Measurements from ENCODE around the gene SERPINB6.
A peak's percentile ranks its signal among the peaks of the same experiment; 100 is the strongest.

SERPINB6 gene

GRCh38 chr6:2966347-2966746 lies 5.0 kb downstream of the SERPINB6 start:
- Histone ChIP-seq H3K27ac (ENCODE audit: low read depth, low read length) (no peak overlapping the region), H3K9ac (ENCODE audit: low read length) (no peak overlapping the region)

DNA sequence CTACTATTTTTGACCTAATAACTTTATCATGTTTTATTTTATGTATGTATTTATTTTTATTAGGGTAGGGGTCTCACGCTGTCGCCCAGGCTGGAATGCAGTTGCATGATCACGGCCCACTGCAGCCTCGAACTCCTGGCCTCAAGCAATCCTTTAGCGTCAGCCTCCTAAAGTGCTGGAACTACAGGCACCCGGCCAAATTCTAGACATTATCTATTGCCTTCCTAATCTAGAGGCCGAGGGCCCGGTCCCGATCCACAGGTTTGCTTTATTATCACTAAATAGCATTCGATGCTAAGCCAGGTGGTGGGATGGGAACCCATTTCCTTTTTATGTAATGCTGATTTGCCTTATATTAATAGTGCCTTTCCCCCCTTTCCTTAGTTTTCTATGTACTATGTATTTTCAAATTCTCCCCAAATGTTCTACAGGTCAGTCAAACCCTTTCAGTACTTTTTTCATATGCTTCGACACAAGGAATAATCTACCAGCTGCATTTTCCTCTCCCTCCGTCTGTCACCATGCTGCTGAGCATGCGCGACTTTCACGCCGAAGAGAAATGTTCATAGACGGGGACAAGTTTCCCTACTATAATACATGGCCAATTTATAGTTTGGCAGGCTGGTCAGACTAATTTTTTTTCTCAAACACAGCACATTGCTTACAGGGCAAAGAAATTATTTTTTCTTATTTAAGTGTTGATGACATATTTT lies 6.4 kb downstream of the SERPINB6 start:
- no peak overlapping the region for H3K27ac ChIP-seq (ENCODE audit: low read depth, low read length)
- H3K9me3 ChIP-seq (ENCODE audit: control insufficient read depth, insufficient read depth, low read depth, low read length): no peaks in the 10 kb centered on the region
- H3K36me3 ChIP-seq (ENCODE audit: control insufficient read depth, insufficient read depth, low read length): no peaks in the 10 kb centered on the region
- no peak overlapping the region for H3K9ac ChIP-seq (ENCODE audit: low read length)
- H3K4me1 ChIP-seq (ENCODE audit: control insufficient read depth, insufficient read depth, low read length): peaks cover 46% of the 10 kb centered on the region
- H3K27me3 ChIP-seq (ENCODE audit: control insufficient read depth, insufficient read depth, low read length): no peaks in the 10 kb centered on the region
- H3K4me3 ChIP-seq (ENCODE audit: low read depth, low read length): no peak overlapping the region

More at GRCh38 chr6:2966347-2966746, 5.0 kb downstream of the SERPINB6 start:
- Histone ChIP-seq H3K27me3 (ENCODE audit: control insufficient read depth, insufficient read depth, low read length) (no peaks in the 10 kb centered on the region), H3K36me3 (ENCODE audit: control insufficient read depth, insufficient read depth, low read length) (no peaks in the 10 kb centered on the region), H3K4me1 (ENCODE audit: control insufficient read depth, insufficient read depth, low read length) (peaks cover 32% of the 10 kb centered on the region), H3K9me3 (ENCODE audit: control insufficient read depth, insufficient read depth, low read depth, low read length) (no peaks in the 10 kb centered on the region), H3K4me3 (ENCODE audit: low read depth, low read length) (no peak overlapping the region)

DNA sequence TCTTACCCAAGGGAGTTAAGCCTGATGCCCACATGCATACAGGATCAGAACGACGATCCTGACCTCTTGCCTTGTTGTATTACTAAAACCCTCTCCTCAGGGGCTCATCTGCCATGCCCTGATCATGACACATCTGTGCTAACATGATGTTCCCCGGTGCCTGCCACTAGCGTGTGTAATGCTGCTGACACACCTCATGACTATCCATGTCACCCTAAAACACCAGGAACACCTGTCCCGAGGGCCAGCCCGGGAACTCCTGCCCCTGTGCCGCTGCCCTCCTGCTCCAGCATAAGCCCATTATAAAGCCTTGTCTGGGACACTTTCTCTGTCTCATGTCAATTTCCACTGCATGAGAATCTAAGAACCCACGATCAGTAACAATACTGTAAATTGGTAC lies 7.6 kb downstream of the SERPINB6 start:
- Histone ChIP-seq H3K27me3 (ENCODE audit: control insufficient read depth, insufficient read depth, low read length) (no peaks in the 10 kb centered on the region), H3K9me3 (ENCODE audit: control insufficient read depth, insufficient read depth, low read depth, low read length) (no peaks in the 10 kb centered on the region), H3K9ac (ENCODE audit: low read length) (no peak overlapping the region), H3K4me3 (ENCODE audit: low read depth, low read length) (no peak overlapping the region), H3K36me3 (ENCODE audit: control insufficient read depth, insufficient read depth, low read length) (no peaks in the 10 kb centered on the region), H3K27ac (ENCODE audit: low read depth, low read length) (no peak overlapping the region), H3K4me1 (ENCODE audit: control insufficient read depth, insufficient read depth, low read length) (peaks cover 58% of the 10 kb centered on the region)

DNA sequence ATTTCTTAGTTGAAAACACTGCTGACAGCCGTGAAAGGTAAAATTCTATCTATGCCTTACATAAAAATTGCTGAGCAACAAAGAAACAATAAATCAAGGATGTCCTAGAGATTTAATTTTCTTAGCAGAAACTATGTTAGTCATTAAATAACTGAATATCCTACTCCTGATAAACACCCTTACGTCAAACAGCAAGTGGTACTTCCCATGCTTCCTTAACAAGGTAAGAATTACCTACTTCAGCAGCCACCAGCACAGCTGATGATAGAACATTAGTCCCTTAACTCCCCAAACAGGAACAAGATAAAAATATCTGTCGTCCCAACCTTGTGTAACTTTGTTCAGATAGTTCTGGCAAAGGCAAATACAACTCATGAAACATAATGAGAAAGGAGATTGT lies 8.7 kb downstream of the SERPINB6 start:
- no peaks in the 10 kb centered on the region for H3K27me3 ChIP-seq (ENCODE audit: control insufficient read depth, insufficient read depth, low read length)
- no peaks in the 10 kb centered on the region for H3K36me3 ChIP-seq (ENCODE audit: control insufficient read depth, insufficient read depth, low read length)
- no peaks in the 10 kb centered on the region for H3K9me3 ChIP-seq (ENCODE audit: control insufficient read depth, insufficient read depth, low read depth, low read length)
- no peak overlapping the region for H3K27ac ChIP-seq (ENCODE audit: low read depth, low read length)
- H3K9ac ChIP-seq (ENCODE audit: low read length): no peak overlapping the region
- no peak overlapping the region for H3K4me3 ChIP-seq (ENCODE audit: low read depth, low read length)
- peaks cover 59% of the 10 kb centered on the region for H3K4me1 ChIP-seq (ENCODE audit: control insufficient read depth, insufficient read depth, low read length)

DNA sequence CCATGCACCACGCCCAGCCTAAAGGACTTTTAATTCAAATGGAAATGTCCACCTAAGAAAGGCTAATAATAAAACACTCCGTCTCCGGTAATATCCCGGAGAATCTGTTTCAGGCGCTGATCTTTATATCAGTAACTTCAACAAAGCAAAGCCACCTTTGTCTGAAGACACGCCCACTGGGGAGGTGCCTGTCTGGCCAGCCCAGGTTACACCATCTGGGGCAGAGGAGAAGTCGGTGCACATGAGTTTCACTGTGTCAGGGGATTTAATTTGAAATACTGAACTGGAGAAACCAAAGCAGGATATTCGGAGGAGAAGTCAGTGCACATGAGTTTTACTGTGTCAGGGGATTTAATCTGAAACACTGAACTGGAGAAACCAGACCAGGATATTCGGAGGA lies 9.4 kb downstream of the SERPINB6 start:
- H3K27ac ChIP-seq (ENCODE audit: low read depth, low read length): no peak overlapping the region
- peak overlapping the region; percentile 23; the same call in 1 of the 2 replicates for H3K4me3 ChIP-seq (ENCODE audit: low read depth, low read length)
- H3K36me3 ChIP-seq (ENCODE audit: control insufficient read depth, insufficient read depth, low read length): no peaks in the 10 kb centered on the region
- no peaks in the 10 kb centered on the region for H3K9me3 ChIP-seq (ENCODE audit: control insufficient read depth, insufficient read depth, low read depth, low read length)
- H3K9ac ChIP-seq (ENCODE audit: low read length): no peak overlapping the region
- H3K27me3 ChIP-seq (ENCODE audit: control insufficient read depth, insufficient read depth, low read length): no peaks in the 10 kb centered on the region
- H3K4me1 ChIP-seq (ENCODE audit: control insufficient read depth, insufficient read depth, low read length): peaks cover 58% of the 10 kb centered on the region

DNA sequence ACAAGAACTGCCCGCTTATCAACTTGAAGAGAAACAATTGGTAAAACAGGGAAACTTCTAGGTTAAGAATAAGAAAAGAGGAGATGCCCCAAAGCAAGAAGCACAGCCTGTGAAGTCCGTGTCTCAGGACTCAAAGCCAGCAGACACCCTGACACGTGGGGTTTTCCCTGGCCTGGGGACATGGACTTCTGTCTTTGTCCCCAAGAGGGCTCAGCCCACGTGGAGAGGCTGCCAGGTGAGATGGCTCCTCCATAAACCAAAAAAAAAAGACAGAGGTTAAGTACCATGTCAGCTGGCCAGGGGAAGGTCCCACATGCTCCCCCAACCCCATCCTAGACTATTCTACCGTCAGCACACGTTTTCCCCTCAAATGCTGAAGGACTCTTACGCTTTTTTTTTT lies 9.9 kb downstream of the SERPINB6 start:
- Histone ChIP-seq H3K4me3 (ENCODE audit: low read depth, low read length) (peak overlapping the region; percentile 23; the same call in 1 of the 2 replicates), H3K36me3 (ENCODE audit: control insufficient read depth, insufficient read depth, low read length) (no peaks in the 10 kb centered on the region), H3K27me3 (ENCODE audit: control insufficient read depth, insufficient read depth, low read length) (no peaks in the 10 kb centered on the region), H3K9me3 (ENCODE audit: control insufficient read depth, insufficient read depth, low read depth, low read length) (no peaks in the 10 kb centered on the region), H3K27ac (ENCODE audit: low read depth, low read length) (no peak overlapping the region), H3K4me1 (ENCODE audit: control insufficient read depth, insufficient read depth, low read length) (peaks cover 53% of the 10 kb centered on the region), H3K9ac (ENCODE audit: low read length) (no peak overlapping the region)

GRCh38 chr6:2960935-2961334 lies 10.4 kb downstream of the SERPINB6 start:
- Histone ChIP-seq H3K9me3 (ENCODE audit: control insufficient read depth, insufficient read depth, low read depth, low read length) (no peaks in the 10 kb centered on the region), H3K27me3 (ENCODE audit: control insufficient read depth, insufficient read depth, low read length) (no peaks in the 10 kb centered on the region), H3K9ac (ENCODE audit: low read length) (no peak overlapping the region), H3K36me3 (ENCODE audit: control insufficient read depth, insufficient read depth, low read length) (peaks cover 3% of the 10 kb centered on the region; the same call in 1 of the 2 replicates), H3K4me3 (ENCODE audit: low read depth, low read length) (no peak overlapping the region), H3K27ac (ENCODE audit: low read depth, low read length) (no peak overlapping the region), H3K4me1 (ENCODE audit: control insufficient read depth, insufficient read depth, low read length) (peaks cover 48% of the 10 kb centered on the region)

- Histone ChIP-seq H3K36me3 (ENCODE audit: control insufficient read depth, insufficient read depth, low read length) (peaks cover 3% of the 10 kb centered on the region; the same call in 1 of the 2 replicates), H3K4me3 (ENCODE audit: low read depth, low read length) (no peak overlapping the region), H3K4me1 (ENCODE audit: control insufficient read depth, insufficient read depth, low read length) (peaks cover 43% of the 10 kb centered on the region), H3K9me3 (ENCODE audit: control insufficient read depth, insufficient read depth, low read depth, low read length) (no peaks in the 10 kb centered on the region), H3K9ac (ENCODE audit: low read length) (no peak overlapping the region), H3K27ac (ENCODE audit: low read depth, low read length) (no peak overlapping the region), H3K27me3 (ENCODE audit: control insufficient read depth, insufficient read depth, low read length) (no peaks in the 10 kb centered on the region)
Measured at GRCh38 chr6:2959909-2960719, 11.3 kb downstream of the SERPINB6 start.

- Histone ChIP-seq H3K27me3 (ENCODE audit: control insufficient read depth, insufficient read depth, low read length) (no peaks in the 10 kb centered on the region), H3K4me3 (ENCODE audit: low read depth, low read length) (no peak overlapping the region), H3K36me3 (ENCODE audit: control insufficient read depth, insufficient read depth, low read length) (peaks cover 3% of the 10 kb centered on the region; the same call in 1 of the 2 replicates), H3K4me1 (ENCODE audit: control insufficient read depth, insufficient read depth, low read length) (peaks cover 43% of the 10 kb centered on the region), H3K9me3 (ENCODE audit: control insufficient read depth, insufficient read depth, low read depth, low read length) (no peaks in the 10 kb centered on the region), H3K27ac (ENCODE audit: low read depth, low read length) (no peak overlapping the region), H3K9ac (ENCODE audit: low read length) (no peak overlapping the region)
Measured at GRCh38 chr6:2958776-2959175, 12.6 kb downstream of the SERPINB6 start.

DNA sequence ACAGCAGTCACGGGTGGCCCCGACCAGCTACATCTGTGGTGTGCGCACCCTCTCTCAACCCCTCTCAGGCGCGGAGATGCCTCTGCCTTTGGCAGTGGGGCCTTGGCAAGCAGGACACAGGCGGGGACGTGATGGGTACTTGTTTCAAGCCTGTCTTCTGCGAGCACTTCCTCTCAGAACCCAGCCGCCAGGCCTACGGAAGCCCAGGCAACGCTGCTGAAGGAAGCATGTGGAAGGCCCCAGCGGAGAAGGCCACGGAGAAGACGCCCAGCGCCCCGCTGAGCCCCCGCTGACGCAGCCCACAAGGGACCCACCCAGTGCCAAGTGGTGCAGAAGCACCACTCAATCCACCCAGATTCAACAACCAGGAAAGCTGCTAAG lies 13.0 kb downstream of the SERPINB6 start:
- Histone ChIP-seq H3K27me3 (ENCODE audit: control insufficient read depth, insufficient read depth, low read length) (no peaks in the 10 kb centered on the region), H3K36me3 (ENCODE audit: control insufficient read depth, insufficient read depth, low read length) (peaks cover 3% of the 10 kb centered on the region; the same call in 1 of the 2 replicates), H3K27ac (ENCODE audit: low read depth, low read length) (no peak overlapping the region), H3K4me3 (ENCODE audit: low read depth, low read length) (no peak overlapping the region), H3K9ac (ENCODE audit: low read length) (no peak overlapping the region), H3K9me3 (ENCODE audit: control insufficient read depth, insufficient read depth, low read depth, low read length) (no peaks in the 10 kb centered on the region), H3K4me1 (ENCODE audit: control insufficient read depth, insufficient read depth, low read length) (peaks cover 39% of the 10 kb centered on the region)

GRCh38 chr6:2957696-2958330 lies 13.6 kb downstream of the SERPINB6 start:
- no peaks in the 10 kb centered on the region for H3K27me3 ChIP-seq (ENCODE audit: control insufficient read depth, insufficient read depth, low read length)
- H3K27ac ChIP-seq (ENCODE audit: low read depth, low read length): no peak overlapping the region
- H3K9me3 ChIP-seq (ENCODE audit: control insufficient read depth, insufficient read depth, low read depth, low read length): no peaks in the 10 kb centered on the region
- peaks cover 3% of the 10 kb centered on the region; the same call in 1 of the 2 replicates for H3K36me3 ChIP-seq (ENCODE audit: control insufficient read depth, insufficient read depth, low read length)
- no peak overlapping the region for H3K4me3 ChIP-seq (ENCODE audit: low read depth, low read length)
- H3K9ac ChIP-seq (ENCODE audit: low read length): no peak overlapping the region
- peaks cover 43% of the 10 kb centered on the region for H3K4me1 ChIP-seq (ENCODE audit: control insufficient read depth, insufficient read depth, low read length)
